Endothelial cell of umbilical vein (primary cell): Measurements from ENCODE around the gene CDCA3. TPM values are rescaled to one million over a fixed set of nuclear protein-coding genes. Genes with fewer than 3 reads are reported as not detected.

Experiments
- BruUV-seq: library from RNA; stranded (reverse); fragments of 400-500 nt; replicated peaks from 2 replicates; lab custom pipeline; 2021; lab: Mats Ljungman, UMichigan
- CTCF ChIA-PET: fragments of 300-600, 350-600 bp; sonication (Branson Sonifier 250); formaldehyde crosslinking; loops from one replicate; lab custom pipeline; 2021; ENCODE audit warnings: antibody characterized with exemption, inconsistent platforms; lab: Charles Lee
- POLR2A ChIA-PET: fragments of 300-600, 350-600 bp; sonication (Branson Sonifier 250); formaldehyde crosslinking; loops from one replicate; lab custom pipeline; 2021; ENCODE audit warnings: antibody characterized with exemption, inconsistent platforms; lab: Charles Lee
- DNase-seq: peaks from one replicate; pipeline ENCODE4 v3.0.0-alpha.2; 2011; ENCODE audit warnings: low read depth, low spot score
- FAIRE-seq: peaks from 2 replicates; lab custom pipeline; 2011; peaks lifted over from hg19 to GRCh38; lab: Jason Lieb, UNC
- H2AFZ ChIP-seq: 2 replicates; pipeline ENCODE4 v1.6.0; 2012; ENCODE audit warnings: low read depth, low read length, control low read depth, inconsistent platforms
- H3K27ac ChIP-seq: 2 replicates; pipeline ENCODE4 v1.5.1; 2011; ENCODE audit warnings: low read depth, mild to moderate bottlenecking, control low read depth, low read length, moderate library complexity; ENCODE audit not compliant: insufficient read depth
- H3K27me3 ChIP-seq, 2 experiments: 2 replicates each; pipeline versions ENCODE4 v1.6.0 to v1.6.1; 2011; ENCODE audit warnings: low read length in 2 of 2, mixed read lengths in 1 of 2; ENCODE audit not compliant: control insufficient read depth in 2 of 2, insufficient read depth in 2 of 2
- H3K36me3 ChIP-seq, 2 experiments: 2 replicates in 1 of 2; 3 replicates in 1 of 2; pipeline ENCODE4 v1.5.1; 2011; ENCODE audit warnings: low read length in 2 of 2, mild to moderate bottlenecking in 1 of 2, moderate library complexity in 1 of 2; ENCODE audit not compliant: control insufficient read depth in 2 of 2, insufficient read depth in 2 of 2; ENCODE audit errors: extremely low read depth in 1 of 2
- H3K4me1 ChIP-seq: 3 replicates; pipeline ENCODE4 v1.5.1; 2011; ENCODE audit warnings: mild to moderate bottlenecking, low read length; ENCODE audit not compliant: control insufficient read depth, insufficient read depth; ENCODE audit errors: extremely low read depth
- H3K4me2 ChIP-seq: 2 replicates; pipeline ENCODE4 v1.6.1; 2011; ENCODE audit warnings: low read length, control low read depth, mixed read lengths; ENCODE audit not compliant: insufficient read depth
- H3K4me3 ChIP-seq, 3 experiments: fragments of 200-600 bp in 1 of 3; sonication (generic), shearing (Covaris generic) in 1 of 3; replicated peaks in 1 of 3; 2 replicates each; pipeline ENCODE4 v1.5.1; 2011 to 2016; ENCODE audit warnings: control low read depth in 3 of 3, low read length in 3 of 3, mild to moderate bottlenecking in 2 of 3, inconsistent platforms in 1 of 3, low read depth in 1 of 3, moderate library complexity in 1 of 3; ENCODE audit not compliant: insufficient read depth in 1 of 3
- H3K79me2 ChIP-seq: 2 replicates; pipeline ENCODE4 v1.6.0; 2012; ENCODE audit warnings: low read length, inconsistent platforms; ENCODE audit not compliant: control insufficient read depth, insufficient read depth
- H3K9ac ChIP-seq: replicated peaks from 2 replicates; pipeline ENCODE3; 2011; ENCODE audit warnings: low read length, control low read depth; ENCODE audit not compliant: insufficient read depth; ENCODE audit errors: extremely low read depth
- H3K9me1 ChIP-seq: replicated peaks from 3 replicates; pipeline ENCODE4 v1.6.0; 2011; ENCODE audit warnings: mild to moderate bottlenecking, low read length; ENCODE audit not compliant: control insufficient read depth, insufficient read depth; ENCODE audit errors: extremely low read depth
- H3K9me3 ChIP-seq: replicated peaks from 2 replicates; pipeline ENCODE4 v1.5.1; 2012; ENCODE audit warnings: low read length, inconsistent platforms; ENCODE audit not compliant: control insufficient read depth, insufficient read depth
- H4K20me1 ChIP-seq: replicated peaks from 2 replicates; pipeline ENCODE3; 2011; ENCODE audit warnings: mild to moderate bottlenecking, low read length; ENCODE audit not compliant: control insufficient read depth, insufficient read depth; ENCODE audit errors: extremely low read depth
- CTCF ChIP-seq, 2 donors: IDR thresholded peaks; 1 replicate in 1 of 2; 2 replicates in 1 of 2; pipeline ENCODE4 v1.5.1; 2011; ENCODE audit warnings: low read length in 2 of 2, mild to moderate bottlenecking in 2 of 2, moderate library complexity in 2 of 2, control low read depth in 1 of 2, inconsistent platforms in 1 of 2, low read depth in 1 of 2; ENCODE audit not compliant: insufficient read depth in 1 of 2; ENCODE audit errors: extremely low read depth in 1 of 2
- EZH2 ChIP-seq: IDR thresholded peaks from 2 replicates; pipeline ENCODE4 v1.6.1; 2012; ENCODE audit warnings: borderline replicate concordance, low read depth, mild to moderate bottlenecking, moderate library complexity, low read length, inconsistent platforms; ENCODE audit not compliant: severe bottlenecking
- FOS ChIP-seq: IDR thresholded peaks from 2 replicates; pipeline ENCODE4 v1.6.1; 2011; ENCODE audit warnings: mild to moderate bottlenecking, low read length, moderate library complexity, borderline replicate concordance; ENCODE audit not compliant: insufficient read depth
- GATA2 ChIP-seq: IDR thresholded peaks from 2 replicates; pipeline ENCODE4 v1.7.0; 2011; ENCODE audit warnings: low read depth, mild to moderate bottlenecking, moderate library complexity, mixed read lengths, low read length; ENCODE audit not compliant: insufficient read length, insufficient read depth
- JUN ChIP-seq: IDR thresholded peaks from 2 replicates; pipeline ENCODE4 v1.6.1; 2011; ENCODE audit warnings: borderline replicate concordance, low read depth; ENCODE audit not compliant: insufficient read length, insufficient read depth
- MAX ChIP-seq: IDR thresholded peaks from 2 replicates; pipeline ENCODE4 v1.6.1; 2011; ENCODE audit not compliant: insufficient read depth, insufficient read length
- MYC ChIP-seq: IDR thresholded peaks from one replicate; pipeline ENCODE4 v1.6.1; 2011; ENCODE audit warnings: mild to moderate bottlenecking, low read depth, low read length
- POLR2A ChIP-seq: IDR thresholded peaks from 2 replicates; pipeline ENCODE4 v1.6.1; 2012; ENCODE audit warnings: low read depth, mild to moderate bottlenecking, control low read depth, low read length
- POLR2AphosphoS5 ChIP-seq: IDR thresholded peaks from 2 replicates; pipeline ENCODE4 v1.6.1; 2012; ENCODE audit warnings: low read depth, mild to moderate bottlenecking, control low read depth, low read length, moderate library complexity; ENCODE audit not compliant: insufficient read depth
- dilution Hi-C: fragments of 300-500 bp; cut with MboI; formaldehyde crosslinking; loops from one replicate; pipeline ENCODE4 v1.15.0; 2019; ENCODE audit warnings: low sequenced_read_pairs; ENCODE audit not compliant: extremely low pct_ligation_motif_present
- intact Hi-C: fragments of 100-400 bp; cut with micrococcal nuclease; formaldehyde crosslinking; loops from one replicate; pipeline ENCODE4 v1.10.0; 2022
- polyA plus RNA-seq, 4 experiments: library from polyadenylated mRNA; depleted of rRNA in 3 of 4; stranded (reverse) in 3 of 4; unstranded in 1 of 4; fragments of >200 nt; gene quantifications; 2 replicates each; pipeline versions ENCODE4 v1.2.1 to v1.2.3, GENCODE V29; 2011 to 2012; ENCODE audit warnings: missing spikeins in 1 of 4
- total RNA-seq: library from RNA; stranded (reverse); gene quantifications from 2 replicates; pipeline ENCODE4 v1.2.3, GENCODE V29; 2021

CDCA3 gene
- total and polyA plus RNA-seq, 2 donors (not counting 3 experiments of a cell fraction or from before 2014, with no cell fraction given): 44.3 to 53.5 TPM

GRCh38 chr12:6872073-6873048, 21.3 kb upstream of the CDCA3 start:
- BruUV-seq: TSS peak; percentile 55
- Histone ChIP-seq H3K79me2 (peaks cover 40% of the 10 kb centered on the region), H2AFZ (no peak overlapping the region)

More at GRCh38 chr12:6872073-6873048, 21.3 kb upstream of the CDCA3 start:
- peak; percentile 91 for FAIRE-seq
- peak overlapping the region; percentile 60 for H3K27ac ChIP-seq
- dilution Hi-C loops (no loop called here), intact Hi-C loops (loop anchor here (1.0 to 5.0 kb wide), 5 partner anchors 19 to 235 kb away; partner anchors contain the start of genes C1R, C1RL and MLF2)
- peaks cover 0 to 22% of the 10 kb centered on the region in 2 experiments for H3K36me3 ChIP-seq
- peaks cover 36% of the 10 kb centered on the region for H3K4me1 ChIP-seq
- CTCF ChIA-PET: interaction anchor here (0.6 to 4.3 kb wide), 34 partner anchors 8 to 237 kb away, joined by 3 to 74 read pairs (median 5); partner anchors contain the start of genes C12orf57, C1RL, CDCA3 and LRRC23
- peak overlapping the region; percentile 59 to 92 (median 84) for H3K4me3 ChIP-seq
- H3K9me1 ChIP-seq: no peaks in the 10 kb centered on the region
- POLR2A ChIA-PET: interaction anchor here (0.6 to 2.1 kb wide), 8 partner anchors 19 to 119 kb away, joined by 3 to 16 read pairs (median 6); partner anchors contain the start of genes C12orf57, CDCA3, LAG3 and MLF2
- H3K27me3 ChIP-seq: no peaks in the 10 kb centered on the region
- DNase-seq: peak; percentile 82
- H3K9ac ChIP-seq: peak overlapping the region; percentile 92
- no peaks in the 10 kb centered on the region for H4K20me1 ChIP-seq
- H3K9me3 ChIP-seq: no peaks in the 10 kb centered on the region
- peak; percentile 39 for TF ChIP-seq POLR2AphosphoS5
- TF ChIP-seq EZH2: no peak
- TF ChIP-seq POLR2A: peak; percentile 65
- TF ChIP-seq GATA2: no peak
- TF ChIP-seq FOS: no peak
- no peak for TF ChIP-seq MYC
- peak; percentile 99 to 100 for TF ChIP-seq CTCF (IDR thresholded peaks at IDR 0.05; ENCODE audit: extremely low read depth in 1 of 2, insufficient read depth in 1 of 2, low read depth in 1 of 2, low read length in 2 of 2)
- TF ChIP-seq JUN: no peak
- peak; percentile 45 for TF ChIP-seq MAX
- H3K4me2 ChIP-seq: peak overlapping the region; percentile 98
